Cardiac muscle cell (in vitro differentiated cells and primary cell): ENCODE results near the gene ARHGEF6. TPM values are rescaled to one million over a fixed set of nuclear protein-coding genes. Genes with fewer than 3 reads are reported as not detected.

ENCODE experiments used
- DNase-seq, 2 donors: peaks; one replicate each; pipeline versions ENCODE4 v3.0.0 to v3.0.0-alpha.2; 2010 to 2017; ENCODE audit warnings: low read depth in 1 of 2, low spot score in 1 of 2
- H3K27ac ChIP-seq: fragments of 200-600 bp; sonication (generic); 2 replicates; pipeline ENCODE4 v1.5.1; 2016
- H3K27me3 ChIP-seq: fragments of 200-600 bp; sonication (generic); 2 replicates; pipeline ENCODE4 v1.6.0; 2016; ENCODE audit warnings: control low read depth
- H3K36me3 ChIP-seq: fragments of 200-600 bp; sonication (generic); 2 replicates; pipeline ENCODE4 v1.5.1; 2016; ENCODE audit warnings: control low read depth
- H3K4me1 ChIP-seq: fragments of 200-600 bp; sonication (generic); 2 replicates; pipeline ENCODE4 v1.8.1; 2017; ENCODE audit warnings: low read depth, mild to moderate bottlenecking, mixed run types
- H3K4me3 ChIP-seq: fragments of 200-600 bp; sonication (generic); 2 replicates; pipeline ENCODE4 v1.5.1; 2016; ENCODE audit warnings: mild to moderate bottlenecking
- H3K9me3 ChIP-seq: fragments of 200-600 bp; sonication (generic); 2 replicates; pipeline ENCODE4 v1.5.1; 2017; ENCODE audit warnings: low read depth, mild to moderate bottlenecking, control low read depth
- CTCF ChIP-seq: IDR thresholded peaks from 2 replicates; pipeline ENCODE4 v1.5.1; 2012; ENCODE audit warnings: low read depth, mild to moderate bottlenecking, low read length
- polyA plus RNA-seq: library from polyadenylated mRNA; unstranded; fragments of >200 nt; fragmentation: Nextera tagmentation; extraction: Ambion mirVana; gene quantifications from 2 replicates; pipeline ENCODE4 v1.2.1, GENCODE V29; 2016
- total RNA-seq: library from RNA; depleted of rRNA; stranded (reverse); fragments of >200 nt; gene quantifications from 2 replicates; pipeline ENCODE4 v1.2.3, GENCODE V29; 2016

ARHGEF6 gene
- total RNA-seq (2.7 and 2.9 TPM in 2 replicates), polyA plus RNA-seq (2.3 and 2.4 TPM in 2 replicates)

GRCh38 chrX:136780763-136781162 is at the start of gene ARHGEF6:
ARHGEF6 (minus strand) TSS chrX:136780932; CDS start chrX:136780882, 50 bp downstream.
- no peaks in the 10 kb centered on the region for H3K27me3 ChIP-seq
- H3K4me3 ChIP-seq = no peak within 1 kb of the TSS
- TF ChIP-seq CTCF = no peak
- DNase-seq = no peak
- H3K36me3 ChIP-seq = no peaks in the 10 kb centered on the region
- no peaks in the 10 kb centered on the region for H3K4me1 ChIP-seq
- no peaks in the 10 kb centered on the region for H3K9me3 ChIP-seq
- no peak within 1 kb of the TSS for H3K27ac ChIP-seq

- H3K9me3 ChIP-seq = no peaks in the 10 kb centered on the region
- TF ChIP-seq CTCF = no peak
- DNase-seq = no peak
- no peaks in the 10 kb centered on the region for H3K4me1 ChIP-seq
- H3K36me3 ChIP-seq = peaks cover 4% of the 10 kb centered on the region
- no peak overlapping the region for H3K27ac ChIP-seq
- H3K4me3 ChIP-seq = no peak overlapping the region
- H3K27me3 ChIP-seq = no peaks in the 10 kb centered on the region
These were observed 48.7 kb upstream of the ARHGEF6 start for GRCh38 chrX:136829413-136829812.

- Histone ChIP-seq H3K36me3 (peaks cover 4% of the 10 kb centered on the region), H3K27me3 (no peaks in the 10 kb centered on the region), H3K27ac (no peak overlapping the region), H3K4me3 (no peak overlapping the region), H3K4me1 (no peaks in the 10 kb centered on the region), H3K9me3 (no peaks in the 10 kb centered on the region)
- DNase-seq = no peak
- TF ChIP-seq CTCF = no peak
These were observed 48.1 kb upstream of the ARHGEF6 start for GRCh38 chrX:136828830-136829229.

GRCh38 chrX:136827026-136827425 is 46.3 kb upstream of the ARHGEF6 start:
- Histone ChIP-seq H3K4me3 (no peak overlapping the region), H3K27ac (no peak overlapping the region), H3K27me3 (no peaks in the 10 kb centered on the region), H3K4me1 (no peaks in the 10 kb centered on the region), H3K36me3 (peaks cover 4% of the 10 kb centered on the region), H3K9me3 (no peaks in the 10 kb centered on the region)
- no peak for DNase-seq
- no peak for TF ChIP-seq CTCF

- H3K36me3 ChIP-seq = peaks cover 4% of the 10 kb centered on the region
- TF ChIP-seq CTCF = no peak
- no peaks in the 10 kb centered on the region for H3K27me3 ChIP-seq
- no peak for DNase-seq
- H3K27ac ChIP-seq = no peak overlapping the region
- no peak overlapping the region for H3K4me3 ChIP-seq
- no peaks in the 10 kb centered on the region for H3K4me1 ChIP-seq
- H3K9me3 ChIP-seq = no peaks in the 10 kb centered on the region
These were observed 45.0 kb upstream of the ARHGEF6 start for GRCh38 chrX:136825771-136826170.

- no peak overlapping the region for H3K27ac ChIP-seq
- H3K36me3 ChIP-seq = peaks cover 4% of the 10 kb centered on the region
- DNase-seq = no peak
- H3K4me1 ChIP-seq = no peaks in the 10 kb centered on the region
- H3K9me3 ChIP-seq = no peaks in the 10 kb centered on the region
- TF ChIP-seq CTCF = no peak
- no peaks in the 10 kb centered on the region for H3K27me3 ChIP-seq
- no peak overlapping the region for H3K4me3 ChIP-seq
These were observed 42.4 kb upstream of the ARHGEF6 start for GRCh38 chrX:136823175-136823574.
